Measurements from ENCODE around the gene NR1I2. TPM values are rescaled to one million over a fixed set of nuclear protein-coding genes. Genes with fewer than 3 reads are reported as not detected.

The NR1I2 gene
- total and polyA plus RNA-seq, 2 donors from 2014 or later = 0.38 to 0.41 TPM

- Histone ChIP-seq H3K4me1 (ENCODE audit: control insufficient read depth in 2 of 3, insufficient read depth in 2 of 3, low read depth in 1 of 3, low read length in 3 of 3) (no peaks in the 10 kb centered on the region), H3K27ac (ENCODE audit: low read depth in 2 of 2, low read length in 2 of 2) (no peak overlapping the region), H3K36me3 (ENCODE audit: control insufficient read depth in 2 of 3, insufficient read depth in 3 of 3, low read length in 3 of 3) (no peaks in the 10 kb centered on the region), H3K4me3 (ENCODE audit: low read length in 3 of 3) (no peak overlapping the region), H3K9me3 (ENCODE audit: control insufficient read depth in 2 of 3, insufficient read depth in 1 of 3, low read length in 3 of 3) (no peaks in the 10 kb centered on the region), H3K27me3 (ENCODE audit: control insufficient read depth, insufficient read depth, low read length) (no peaks in the 10 kb centered on the region), H3K9ac (ENCODE audit: low read length in 3 of 3) (no peak overlapping the region)
- intact Hi-C loops (cut with DNase I) = no loop called here
- DNase-seq (peak in 1 of 5 donors; percentile 29), FAIRE-seq (no peak)
- no peak for TF ChIP-seq CTCF (IDR thresholded peaks at IDR 0.05; ENCODE audit: borderline replicate concordance, extremely low read depth, insufficient read depth)
Measured at GRCh38 chr3:119818937-119819336, 37.0 kb downstream of the NR1I2 start.

- FAIRE-seq (no peak), DNase-seq (no peak)
- TF ChIP-seq CTCF (IDR thresholded peaks at IDR 0.05; ENCODE audit: borderline replicate concordance, extremely low read depth, insufficient read depth) = no peak
- no peak overlapping the region for H3K27ac ChIP-seq (ENCODE audit: low read depth in 2 of 2, low read length in 2 of 2)
- H3K9me3 ChIP-seq (ENCODE audit: control insufficient read depth in 2 of 3, insufficient read depth in 1 of 3, low read length in 3 of 3) = no peaks in the 10 kb centered on the region
- H3K27me3 ChIP-seq (ENCODE audit: control insufficient read depth, insufficient read depth, low read length) = no peaks in the 10 kb centered on the region
- peaks cover 0 to 3% (median under 1%) of the 10 kb centered on the region in 3 donors for H3K36me3 ChIP-seq (ENCODE audit: control insufficient read depth in 2 of 3, insufficient read depth in 3 of 3, low read length in 3 of 3)
- no peak overlapping the region for H3K9ac ChIP-seq (ENCODE audit: low read length in 3 of 3)
- H3K4me3 ChIP-seq (ENCODE audit: low read length in 3 of 3) = no peak overlapping the region
- intact Hi-C loops (cut with DNase I) = no loop called here
- no peaks in the 10 kb centered on the region for H3K4me1 ChIP-seq (ENCODE audit: control insufficient read depth in 2 of 3, insufficient read depth in 2 of 3, low read depth in 1 of 3, low read length in 3 of 3)
Measured at GRCh38 chr3:119819806-119820205, 37.9 kb downstream of the NR1I2 start.

- H3K36me3 ChIP-seq (ENCODE audit: control insufficient read depth in 2 of 3, insufficient read depth in 3 of 3, low read length in 3 of 3) = peaks cover 0 to 13% (median 3%) of the 10 kb centered on the region in 3 donors
- H3K4me3 ChIP-seq (ENCODE audit: low read length in 3 of 3) = no peak overlapping the region
- no peaks in the 10 kb centered on the region for H3K4me1 ChIP-seq (ENCODE audit: control insufficient read depth in 2 of 3, insufficient read depth in 2 of 3, low read depth in 1 of 3, low read length in 3 of 3)
- FAIRE-seq (no peak), DNase-seq (no peak)
- H3K9me3 ChIP-seq (ENCODE audit: control insufficient read depth in 2 of 3, insufficient read depth in 1 of 3, low read length in 3 of 3) = no peaks in the 10 kb centered on the region
- H3K27ac ChIP-seq (ENCODE audit: low read depth in 2 of 2, low read length in 2 of 2) = no peak overlapping the region
- no peaks in the 10 kb centered on the region for H3K27me3 ChIP-seq (ENCODE audit: control insufficient read depth, insufficient read depth, low read length)
- H3K9ac ChIP-seq (ENCODE audit: low read length in 3 of 3) = no peak overlapping the region
- intact Hi-C loops (cut with DNase I) = no loop called here
- TF ChIP-seq CTCF (IDR thresholded peaks at IDR 0.05; ENCODE audit: borderline replicate concordance, extremely low read depth, insufficient read depth) = no peak
Measured at GRCh38 chr3:119825820-119826219, 43.9 kb downstream of the NR1I2 start.
